ENCODE data around the gene CDK14.

GRCh38 chr7:90844421-90844820 is 248.3 kb downstream of the CDK14 start:
- no peak for TF ChIP-seq POLR2A (IDR thresholded peaks at IDR 0.05; ENCODE audit: low read depth, low read length)
- no peak for TF ChIP-seq TAF1 (IDR thresholded peaks at IDR 0.05; ENCODE audit: borderline replicate concordance, low read depth, low read length)
